Fibroblast of the aortic adventitia (primary cell): ENCODE data around the gene GPHA2. TPM values are rescaled to one million over a fixed set of nuclear protein-coding genes. Genes with fewer than 3 reads are reported as not detected.

Experiments
- DNase-seq: peaks from one replicate; pipeline ENCODE4 v3.0.0-alpha.2; 2010; ENCODE audit warnings: low read depth
- H3K4me3 ChIP-seq: 2 replicates; pipeline ENCODE4 v1.5.1; 2011; ENCODE audit warnings: low read depth, mild to moderate bottlenecking, control low read depth, low read length, moderate library complexity
- CTCF ChIP-seq: IDR thresholded peaks from 2 replicates; pipeline ENCODE4 v1.5.1; 2011; ENCODE audit warnings: mild to moderate bottlenecking, low read length, control low read depth, inconsistent platforms; ENCODE audit not compliant: insufficient read depth
- small RNA-seq: library from RNA; depleted of rRNA; stranded (forward); fragments of <200 nt; gene quantifications from one replicate; pipeline ENCODE3, GENCODE V24; 2012
- total RNA-seq: library from RNA; depleted of rRNA; stranded (reverse); fragments of >200 nt; gene quantifications from 2 replicates; pipeline ENCODE4 v1.2.3, GENCODE V29; 2012; ENCODE audit warnings: low replicate concordance

Gene GPHA2
- total RNA-seq, 1 donor = not detected

- peak; percentile 60 for DNase-seq
- H3K4me3 ChIP-seq = no peak overlapping the region
- TF ChIP-seq CTCF = peak; percentile 90
Observed at GRCh38 chr11:64887757-64888405, 47.8 kb downstream of the GPHA2 start.

DNA sequence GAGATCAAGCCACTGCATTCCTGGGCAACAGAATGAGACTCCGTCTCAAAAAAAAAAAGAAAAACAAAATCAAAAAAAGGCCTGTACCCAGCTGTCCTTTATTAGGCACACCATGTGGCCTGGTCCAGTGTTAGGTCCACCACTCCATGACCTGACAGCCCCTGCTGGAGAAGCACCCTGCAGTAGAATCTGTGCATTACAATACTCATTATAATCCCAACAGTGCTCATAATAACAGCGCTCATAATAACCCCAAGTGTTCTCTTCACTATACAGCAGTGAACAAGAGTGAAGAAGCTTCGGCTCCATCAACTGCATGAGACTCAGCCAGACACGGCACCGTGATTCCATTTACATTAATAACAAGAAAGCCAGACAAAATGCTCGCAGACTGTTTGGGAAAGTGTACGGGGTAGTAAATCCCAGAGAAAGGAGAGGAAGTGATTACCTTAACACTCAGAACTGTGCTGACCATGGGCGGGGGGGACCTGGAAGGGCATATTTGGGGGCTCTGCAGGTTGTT lies 48.4 kb downstream of the GPHA2 start:
- TF ChIP-seq CTCF = no peak
- H3K4me3 ChIP-seq = no peak overlapping the region
- no peak for DNase-seq

- DNase-seq = peak; percentile 82
- no peak overlapping the region for H3K4me3 ChIP-seq
- TF ChIP-seq CTCF = no peak
Observed at GRCh38 chr11:64885367-64886286, 50.1 kb downstream of the GPHA2 start.

Small RNA genes lying within 50 kb of the gene (small RNA-seq; reads per million reads assigned to genes)
- gene MIR6749 (not detected), gene MIR6750 (not detected)

Other genes starting within 250 kb of the GPHA2 start
- 3.3 and 3.4 TPM in 2 replicates for gene NRXN2, start 212.7 kb downstream of the GPHA2 start, total RNA-seq
- 0.25 TPM in 1 of 2 replicates, not detected in the other for gene RASGRP2, start 191.8 kb downstream of the GPHA2 start, total RNA-seq
- gene PYGM, start 175.9 kb downstream of the GPHA2 start, total RNA-seq = 0.63 and 1.7 TPM in 2 replicates
- gene SF1, start 157.4 kb downstream of the GPHA2 start, total RNA-seq = 150 and 183 TPM in 2 replicates
- 9.6 and 11.4 TPM in 2 replicates for gene MAP4K2, start 132.7 kb downstream of the GPHA2 start, total RNA-seq
- gene MEN1, start 125.3 kb downstream of the GPHA2 start, total RNA-seq = 6.2 and 15.9 TPM in 2 replicates
- gene CDC42BPG, start 91.2 kb downstream of the GPHA2 start, total RNA-seq = 0.08 and 0.09 TPM in 2 replicates
- 68.1 and 113 TPM in 2 replicates for gene EHD1, start 57.3 kb downstream of the GPHA2 start, total RNA-seq
- gene ATG2A, start 18.7 kb downstream of the GPHA2 start, total RNA-seq = 18.2 and 18.8 TPM in 2 replicates
- 7.9 and 9.3 TPM in 2 replicates for gene PPP2R5B, start 11.2 kb downstream of the GPHA2 start, total RNA-seq
- gene MAJIN, start 36.2 kb upstream of the GPHA2 start, total RNA-seq = not detected in 2 replicates
- 0.25 and 0.45 TPM in 2 replicates for gene BATF2, start 61.1 kb upstream of the GPHA2 start, total RNA-seq
- gene ARL2, start 78.3 kb upstream of the GPHA2 start, total RNA-seq = 14.9 and 97.9 TPM in 2 replicates
- 11.1 and 17.4 TPM in 2 replicates for gene SNX15, start 91.5 kb upstream of the GPHA2 start, total RNA-seq
- 13.0 and 19.1 TPM in 2 replicates for gene SAC3D1, start 105.3 kb upstream of the GPHA2 start, total RNA-seq
- gene NAALADL1, start 122.7 kb upstream of the GPHA2 start, total RNA-seq = 9.7 and 11.5 TPM in 2 replicates
- gene CDCA5, start 148.1 kb upstream of the GPHA2 start, total RNA-seq = 2.5 and 19.3 TPM in 2 replicates
- gene ZFPL1, start 148.3 kb upstream of the GPHA2 start, total RNA-seq = 9.6 and 42.5 TPM in 2 replicates
- gene VPS51, start 160.3 kb upstream of the GPHA2 start, total RNA-seq = 211 and 336 TPM in 2 replicates
- gene TM7SF2, start 176.0 kb upstream of the GPHA2 start, total RNA-seq = 9.2 and 10.0 TPM in 2 replicates
- 9.9 and 30.4 TPM in 2 replicates for gene ZNHIT2, start 181.8 kb upstream of the GPHA2 start, total RNA-seq
- 239 and 640 TPM in 2 replicates for gene FAU, start 186.2 kb upstream of the GPHA2 start, total RNA-seq
- gene MRPL49, start 186.4 kb upstream of the GPHA2 start, total RNA-seq = 24.2 and 34.7 TPM in 2 replicates
- gene SYVN1, start 198.6 kb upstream of the GPHA2 start, total RNA-seq = 10.4 and 24.3 TPM in 2 replicates
- not detected in 2 replicates for gene SPDYC, start 234.3 kb upstream of the GPHA2 start, total RNA-seq
- gene CAPN1, start 246.0 kb upstream of the GPHA2 start, total RNA-seq = 43.2 and 164 TPM in 2 replicates